HepG2 (cell line): ENCODE results near the gene OSTF1. TPM values are rescaled to one million over a fixed set of nuclear protein-coding genes. Genes with fewer than 3 reads are reported as not detected.

ENCODE experiments used
- ATAC-seq: fragments of 200-7000 bp; cut with Tn5 transposase; 3 replicates; pipeline ENCODE4 v1.9.1; 2020; ENCODE audit warnings: mild to moderate bottlenecking, moderate library complexity
- BruUV-seq: library from RNA; stranded (reverse); fragments of 400-500 nt; replicated peaks from 2 replicates; lab custom pipeline; 2021; lab: Mats Ljungman, UMichigan
- CTCF ChIA-PET: fragments of 300-600 bp; formaldehyde crosslinking; extraction: SDS; loops from one replicate; lab custom pipeline; 2021; ENCODE audit warnings: low total read pairs, inconsistent platforms, low intra/inter-chr PET ratio; lab: Yijun Ruan, JAX
- POLR2A ChIA-PET: fragments of 350-600 bp; sonication (Branson Sonifier 250); formaldehyde crosslinking; loops from one replicate; lab custom pipeline; 2020; ENCODE audit warnings: antibody characterized with exemption, inconsistent platforms; lab: Yijun Ruan, JAX
- DNase-seq: peaks from one replicate; pipeline ENCODE4 v3.0.0-alpha.2; 2015; ENCODE audit warnings: low spot score
- FAIRE-seq: peaks from 3 replicates; lab custom pipeline; 2011; peaks lifted over from hg19 to GRCh38; lab: Jason Lieb, UNC
- H2AFZ ChIP-seq: one replicate; pipeline ENCODE4 v1.6.1; 2011; ENCODE audit warnings: low read length, inconsistent platforms
- H3K27ac ChIP-seq: fragments of 300-600 bp; 3 replicates; pipeline ENCODE4 v1.8.0; 2011; ENCODE audit warnings: mixed run types, mild to moderate bottlenecking, mixed read lengths, low read length, inconsistent platforms; ENCODE audit not compliant: insufficient read depth; ENCODE audit errors: extremely low read length
- H3K27me3 ChIP-seq, 2 experiments: fragments of 200-600 bp in 1 of 2; 2 replicates in 1 of 2; 3 replicates in 1 of 2; pipeline versions ENCODE4 v1.6.0 to v1.8.0; 2011; ENCODE audit warnings: low read length in 2 of 2, mild to moderate bottlenecking in 2 of 2, moderate library complexity in 2 of 2, inconsistent platforms in 1 of 2; ENCODE audit not compliant: insufficient read depth in 2 of 2, control insufficient read depth in 1 of 2
- H3K36me3 ChIP-seq, 2 experiments: fragments of 200-600 bp in 1 of 2; replicated peaks in 1 of 2; 2 replicates in 1 of 2; 3 replicates in 1 of 2; pipeline versions ENCODE4 v1.5.1 to v1.8.0; 2011; ENCODE audit warnings: low read length in 2 of 2, inconsistent platforms in 1 of 2; ENCODE audit not compliant: insufficient read depth in 2 of 2, control insufficient read depth in 1 of 2
- H3K4me1 ChIP-seq: 2 replicates; pipeline ENCODE4 v1.5.1; 2012; ENCODE audit warnings: low read length, inconsistent platforms; ENCODE audit not compliant: insufficient read depth
- H3K4me2 ChIP-seq: 2 replicates; pipeline ENCODE4 v1.6.0; 2011; ENCODE audit warnings: low read depth, low read length, inconsistent platforms
- H3K4me3 ChIP-seq, 3 experiments: fragments of 200-600 bp in 1 of 3; sonication (generic), shearing (Covaris generic) in 1 of 3; replicated peaks in 1 of 3; 2 replicates each; pipeline ENCODE4 v1.5.1; 2011 to 2016; ENCODE audit warnings: low read length in 3 of 3, inconsistent platforms in 2 of 3, low read depth in 2 of 3, mild to moderate bottlenecking in 2 of 3, control low read depth in 1 of 3, mixed read lengths in 1 of 3; ENCODE audit not compliant: insufficient read depth in 1 of 3
- H3K79me2 ChIP-seq: one replicate; pipeline ENCODE4 v1.6.1; 2011; ENCODE audit warnings: low read length, inconsistent platforms; ENCODE audit not compliant: insufficient read depth
- H3K9ac ChIP-seq: 2 replicates; pipeline ENCODE4 v1.6.0; 2011; ENCODE audit warnings: mild to moderate bottlenecking, low read depth, low read length, inconsistent platforms; ENCODE audit not compliant: insufficient read depth
- H3K9me3 ChIP-seq: 2 replicates; pipeline ENCODE4 v1.5.1; 2012; ENCODE audit warnings: mild to moderate bottlenecking, low read length
- H4K20me1 ChIP-seq: 2 replicates; pipeline ENCODE4 v1.6.0; 2011; ENCODE audit warnings: inconsistent platforms, mild to moderate bottlenecking, low read length, moderate library complexity; ENCODE audit not compliant: insufficient read depth
- IRF1 ChIP-seq: sonication (generic); formaldehyde crosslinking; IDR thresholded peaks from 2 replicates; pipeline ENCODE4 v1.4.0; 2020; ENCODE audit warnings: low read depth, mild to moderate bottlenecking, missing genetic modification reagents
- MIER2 ChIP-seq: IDR thresholded peaks from 2 replicates; pipeline ENCODE4 v1.6.1; 2016; ENCODE audit warnings: missing biosample characterization, missing genetic modification reagents
- PHB2 ChIP-seq: fragments of 450-650 bp; IDR thresholded peaks from 2 replicates; pipeline ENCODE4 v1.6.1; 2018; ENCODE audit not compliant: partially characterized antibody
- RFX1 ChIP-seq: fragments of 450-650 bp; IDR thresholded peaks from 2 replicates; pipeline ENCODE4 v1.6.1; 2017
- ZBTB37 ChIP-seq: sonication (generic); formaldehyde crosslinking; IDR thresholded peaks from 2 replicates; pipeline ENCODE4 v1.4.0; 2020; ENCODE audit warnings: mild to moderate bottlenecking, missing genetic modification reagents
- ZNF362 ChIP-seq: sonication (generic); formaldehyde crosslinking; IDR thresholded peaks from 2 replicates; pipeline ENCODE4 v1.4.0; 2020; ENCODE audit warnings: missing genetic modification reagents, mild to moderate bottlenecking, borderline replicate concordance
- WGBS: methylation state at CpG from one replicate; pipeline ENCODE4 v1.1.6; 2017; ENCODE audit warnings: low lambda C conversion rate; 5-methylcytosine and 5-hydroxymethylcytosine counted together
- in situ Hi-C: cut with HindIII; loops from 2 replicates; pipeline ENCODE4 v1.10.0; 2017; ENCODE audit warnings: low pct_unique_long_range_greater_than_20kb; ENCODE audit not compliant: extremely low pct_ligation_motif_present
- intact Hi-C: fragments of 100-400 bp; cut with micrococcal nuclease; formaldehyde crosslinking; loops from one replicate; pipeline ENCODE4 v1.10.0; 2022; ENCODE audit not compliant: unreplicated experiment
- polyA plus RNA-seq, 8 experiments: library from polyadenylated mRNA; depleted of rRNA in 3 of 8; stranded (reverse) in 7 of 8; unstranded in 1 of 8; fragments of >200 nt; fragmentation: Illumina TruSeq in 4 of 8; extraction: Trizol in 4 of 8; gene quantifications; 2 replicates each; pipeline versions ENCODE4 v1.2.1 to v1.2.3, GENCODE V29; 2011 to 2016; ENCODE audit warnings: low read depth in 4 of 8, missing spikeins in 1 of 8, mixed read lengths in 1 of 8; ENCODE audit not compliant: insufficient read depth in 1 of 8
- total RNA-seq, 5 experiments: library from RNA; depleted of rRNA; stranded (reverse); fragments of >200 nt; fragmentation: Illumina TruSeq; extraction: Trizol; gene quantifications; 2 replicates each; pipeline ENCODE4 v1.2.3, GENCODE V29; 2016; ENCODE audit warnings: low read depth in 1 of 5

OSTF1 gene
- total and polyA plus RNA-seq, 2 of the 13 experiments (the other 11 are each of a cell fraction or from before 2014, with no cell fraction given), result 16.8 to 39.0 TPM

GRCh38 chr9:75184471-75184870 is 96.2 kb downstream of the OSTF1 start:
- H3K36me3 ChIP-seq, result no peaks in the 10 kb centered on the region
- no peak for ATAC-seq
- intact Hi-C loops, result loop anchor here (5.0 kb wide), 1 partner anchor 97 kb away; the partner anchor contains the start of genes NMRK1 and OSTF1

More at GRCh38 chr9:75184471-75184870, 96.2 kb downstream of the OSTF1 start:
- Histone ChIP-seq H3K9ac (no peak overlapping the region), H2AFZ (no peak overlapping the region), H3K4me3 (no peak overlapping the region), H3K4me1 (no peaks in the 10 kb centered on the region), H4K20me1 (no peaks in the 10 kb centered on the region), H3K9me3 (no peaks in the 10 kb centered on the region), H3K4me2 (no peak overlapping the region), H3K27ac (no peak overlapping the region), H3K27me3 (no peaks in the 10 kb centered on the region)
- POLR2A ChIA-PET, result no interaction called here
- DNase-seq (no peak), FAIRE-seq (no peak)
- 51% methylated on average over 3 of the region's 3 CpGs for WGBS
- TF ChIP-seq RFX1 (no peak), PHB2 (no peak), IRF1 (CRISPR knock-in tag) (no peak), ZBTB37 (CRISPR knock-in tag) (no peak), MIER2 (CRISPR knock-in tag) (no peak), ZNF362 (no peak)
- TF ChIP-seq, all 625 proteins: peak for 0
- CTCF ChIA-PET, result no interaction called here
- no TSS peak for BruUV-seq
- H3K79me2 ChIP-seq, result no peaks in the 10 kb centered on the region
- in situ Hi-C loops, result no loop called here
